GM12878 (cell line): ENCODE data around the gene MYO15A.

Source experiments
- BHLHE40 ChIP-seq, 2 experiments: fragments of 450-650 bp in 1 of 2; IDR thresholded peaks; 2 replicates each; pipeline ENCODE4 v1.6.1; 2011 to 2017; ENCODE audit warnings: low read depth in 2 of 2, borderline replicate concordance in 1 of 2, improper control_type of control experiment in 1 of 2, low read length in 1 of 2, mild to moderate bottlenecking in 1 of 2
- CHD1 ChIP-seq: IDR thresholded peaks from 2 replicates; pipeline ENCODE4 v1.6.1; 2012; ENCODE audit warnings: low read depth, low read length, improper control_type of control experiment
- CREB1 ChIP-seq: IDR thresholded peaks from 2 replicates; pipeline ENCODE4 v1.6.1; 2012; ENCODE audit warnings: low read depth, mild to moderate bottlenecking, inconsistent platforms
- CTCF ChIP-seq, 3 experiments: IDR thresholded peaks in 2 of 3; conservative IDR thresholded peaks in 1 of 3; 2 replicates each; pipeline ENCODE4 v1.5.1; 2011; ENCODE audit warnings: low read depth in 3 of 3, low read length in 3 of 3, mild to moderate bottlenecking in 3 of 3, control low read depth in 2 of 3, moderate library complexity in 2 of 3, inconsistent platforms in 1 of 3, mixed read lengths in 1 of 3; ENCODE audit not compliant: control insufficient read depth in 2 of 3, insufficient read depth in 1 of 3; ENCODE audit errors: extremely low read depth in 1 of 3
- DPF2 ChIP-seq: fragments of 450-650 bp; IDR thresholded peaks from 2 replicates; pipeline ENCODE4 v1.6.1; 2017; ENCODE audit warnings: mild to moderate bottlenecking
- MXI1 ChIP-seq: fragments of 150-350 bp; IDR thresholded peaks from 2 replicates; pipeline ENCODE4 v1.6.1; 2011; ENCODE audit warnings: low read depth, mild to moderate bottlenecking, inconsistent platforms, low read length, improper control_type of control experiment
- NFIC ChIP-seq: IDR thresholded peaks from 2 replicates; pipeline ENCODE4 v1.6.1; 2012; ENCODE audit warnings: low read depth, mild to moderate bottlenecking, inconsistent platforms, low read length, moderate library complexity
- NR2C1 ChIP-seq: fragments of 450-650 bp; IDR thresholded peaks from 2 replicates; pipeline ENCODE4 v1.6.1; 2017; ENCODE audit warnings: antibody characterized with exemption, mild to moderate bottlenecking, moderate library complexity
- POLR2A ChIP-seq: IDR thresholded peaks from 2 replicates; pipeline ENCODE4 v1.6.1; 2011; ENCODE audit warnings: low read depth, mild to moderate bottlenecking, low read length
- POLR2AphosphoS5 ChIP-seq: IDR thresholded peaks from 2 replicates; pipeline ENCODE4 v1.6.1; 2011; ENCODE audit warnings: mild to moderate bottlenecking, low read length, inconsistent platforms
- RAD51 ChIP-seq: fragments of 450-650 bp; IDR thresholded peaks from 2 replicates; pipeline ENCODE4 v1.6.1; 2016; ENCODE audit warnings: moderate library complexity, mild to moderate bottlenecking, inconsistent platforms
- TAF1 ChIP-seq: IDR thresholded peaks from 2 replicates; pipeline ENCODE4 v1.6.1; 2011; ENCODE audit warnings: mild to moderate bottlenecking, low read depth, low read length, borderline replicate concordance
- TF ChIP-seq, protein P1 (sequence below): fragments of 450-650 bp; IDR thresholded peaks from 2 replicates; pipeline ENCODE4 v1.6.1; 2017; ENCODE audit warnings: antibody characterized with exemption, mild to moderate bottlenecking, moderate library complexity
- TF ChIP-seq, protein P2 (sequence below): IDR thresholded peaks from 2 replicates; pipeline ENCODE4 v1.6.1; 2012; ENCODE audit warnings: low read depth, low read length, improper control_type of control experiment

- no peak for TF ChIP-seq BHLHE40 (IDR thresholded peaks at IDR 0.05; ENCODE audit: borderline replicate concordance in 1 of 2, low read depth in 2 of 2, low read length in 1 of 2)
- TF ChIP-seq, protein P1, sequence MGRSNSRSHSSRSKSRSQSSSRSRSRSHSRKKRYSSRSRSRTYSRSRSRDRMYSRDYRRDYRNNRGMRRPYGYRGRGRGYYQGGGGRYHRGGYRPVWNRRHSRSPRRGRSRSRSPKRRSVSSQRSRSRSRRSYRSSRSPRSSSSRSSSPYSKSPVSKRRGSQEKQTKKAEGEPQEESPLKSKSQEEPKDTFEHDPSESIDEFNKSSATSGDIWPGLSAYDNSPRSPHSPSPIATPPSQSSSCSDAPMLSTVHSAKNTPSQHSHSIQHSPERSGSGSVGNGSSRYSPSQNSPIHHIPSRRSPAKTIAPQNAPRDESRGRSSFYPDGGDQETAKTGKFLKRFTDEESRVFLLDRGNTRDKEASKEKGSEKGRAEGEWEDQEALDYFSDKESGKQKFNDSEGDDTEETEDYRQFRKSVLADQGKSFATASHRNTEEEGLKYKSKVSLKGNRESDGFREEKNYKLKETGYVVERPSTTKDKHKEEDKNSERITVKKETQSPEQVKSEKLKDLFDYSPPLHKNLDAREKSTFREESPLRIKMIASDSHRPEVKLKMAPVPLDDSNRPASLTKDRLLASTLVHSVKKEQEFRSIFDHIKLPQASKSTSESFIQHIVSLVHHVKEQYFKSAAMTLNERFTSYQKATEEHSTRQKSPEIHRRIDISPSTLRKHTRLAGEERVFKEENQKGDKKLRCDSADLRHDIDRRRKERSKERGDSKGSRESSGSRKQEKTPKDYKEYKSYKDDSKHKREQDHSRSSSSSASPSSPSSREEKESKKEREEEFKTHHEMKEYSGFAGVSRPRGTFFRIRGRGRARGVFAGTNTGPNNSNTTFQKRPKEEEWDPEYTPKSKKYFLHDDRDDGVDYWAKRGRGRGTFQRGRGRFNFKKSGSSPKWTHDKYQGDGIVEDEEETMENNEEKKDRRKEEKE: no peak
- TF ChIP-seq CHD1: no peak
- TF ChIP-seq CTCF (IDR thresholded peaks at IDR 0.05 in 2 of 3, conservative IDR thresholded peaks at IDR 0.05 in 1 of 3; ENCODE audit: control insufficient read depth in 2 of 3, extremely low read depth in 1 of 3, insufficient read depth in 1 of 3, low read depth in 3 of 3, low read length in 3 of 3): no peak
- TF ChIP-seq POLR2A: no peak
- no peak for TF ChIP-seq CREB1
- no peak for TF ChIP-seq NFIC
- TF ChIP-seq TAF1: no peak
- TF ChIP-seq MXI1: no peak
- TF ChIP-seq RAD51: no peak
- TF ChIP-seq, protein P2, sequence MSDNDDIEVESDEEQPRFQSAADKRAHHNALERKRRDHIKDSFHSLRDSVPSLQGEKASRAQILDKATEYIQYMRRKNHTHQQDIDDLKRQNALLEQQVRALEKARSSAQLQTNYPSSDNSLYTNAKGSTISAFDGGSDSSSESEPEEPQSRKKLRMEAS: no peak
- no peak for TF ChIP-seq DPF2
- TF ChIP-seq POLR2AphosphoS5: no peak
- no peak for TF ChIP-seq NR2C1
Measured at GRCh38 chr17:18119938-18120337, 11.4 kb downstream of the MYO15A start.
